Peyer's patch (tissue), 4 donors: ENCODE results near the gene MAGI2.

Experiments
- POLR2A ChIP-seq, 2 donors: fragments of 450-650 bp; IDR thresholded peaks; one replicate each; pipeline ENCODE4 v1.5.1; 2017; ENCODE audit warnings: antibody characterized with exemption in 2 of 2, mild to moderate bottlenecking in 2 of 2, moderate library complexity in 2 of 2
- TF ChIP-seq, protein P1 (sequence below), 6 experiments: fragments of 450-650 bp in 4 of 6; fragments of 200-600 bp in 2 of 6; sonication (generic) in 1 of 6; IDR thresholded peaks; one replicate each; pipeline ENCODE4 v1.5.1; 2017 to 2019; ENCODE audit warnings: antibody characterized with exemption in 6 of 6, mild to moderate bottlenecking in 3 of 6, moderate library complexity in 1 of 6

DNA sequence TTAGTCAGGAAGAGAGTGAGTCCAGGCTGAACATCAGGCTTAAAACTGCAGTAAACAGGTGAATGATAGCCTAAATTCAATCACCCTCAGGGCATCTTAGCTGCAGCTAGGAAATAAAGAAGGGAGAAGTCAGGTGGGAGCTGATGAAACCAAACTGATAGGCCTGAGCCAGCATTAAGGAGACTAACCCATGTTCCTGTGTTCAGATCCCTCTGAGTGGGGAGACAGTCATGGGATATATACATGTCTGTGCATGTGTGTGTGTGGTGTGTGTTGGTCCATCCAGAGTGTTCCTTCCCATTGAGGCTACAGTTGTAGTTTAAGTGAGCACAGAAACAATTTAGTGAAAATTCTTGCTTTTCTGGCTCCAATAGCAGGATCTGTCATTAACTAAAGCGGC is 1174.0 kb downstream of the MAGI2 start:
- TF ChIP-seq, protein P1, sequence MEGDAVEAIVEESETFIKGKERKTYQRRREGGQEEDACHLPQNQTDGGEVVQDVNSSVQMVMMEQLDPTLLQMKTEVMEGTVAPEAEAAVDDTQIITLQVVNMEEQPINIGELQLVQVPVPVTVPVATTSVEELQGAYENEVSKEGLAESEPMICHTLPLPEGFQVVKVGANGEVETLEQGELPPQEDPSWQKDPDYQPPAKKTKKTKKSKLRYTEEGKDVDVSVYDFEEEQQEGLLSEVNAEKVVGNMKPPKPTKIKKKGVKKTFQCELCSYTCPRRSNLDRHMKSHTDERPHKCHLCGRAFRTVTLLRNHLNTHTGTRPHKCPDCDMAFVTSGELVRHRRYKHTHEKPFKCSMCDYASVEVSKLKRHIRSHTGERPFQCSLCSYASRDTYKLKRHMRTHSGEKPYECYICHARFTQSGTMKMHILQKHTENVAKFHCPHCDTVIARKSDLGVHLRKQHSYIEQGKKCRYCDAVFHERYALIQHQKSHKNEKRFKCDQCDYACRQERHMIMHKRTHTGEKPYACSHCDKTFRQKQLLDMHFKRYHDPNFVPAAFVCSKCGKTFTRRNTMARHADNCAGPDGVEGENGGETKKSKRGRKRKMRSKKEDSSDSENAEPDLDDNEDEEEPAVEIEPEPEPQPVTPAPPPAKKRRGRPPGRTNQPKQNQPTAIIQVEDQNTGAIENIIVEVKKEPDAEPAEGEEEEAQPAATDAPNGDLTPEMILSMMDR (IDR thresholded peaks at IDR 0.05), result no peak
- no peak for TF ChIP-seq POLR2A (IDR thresholded peaks at IDR 0.05)
